Tibial nerve (tissue), 4 donors: ENCODE data around the gene ZNF74. TPM values are rescaled to one million over a fixed set of nuclear protein-coding genes. Genes with fewer than 3 reads are reported as not detected.
"Not testable (repeated sequence)": the region's sequence is repeated elsewhere in the genome, so short reads cannot be mapped to it uniquely, and the experiment has no call there.

Experiments used
- DNase-seq, 2 donors: peaks; one replicate each; pipeline ENCODE4 v3.0.0-alpha.2; 2019; ENCODE audit warnings: low spot score in 2 of 2
- H3K27ac ChIP-seq, 4 donors: fragments of 200-600 bp; sonication (generic) in 3 of 4; one replicate each; pipeline ENCODE4 v1.5.1; 2017 to 2019; ENCODE audit warnings: mild to moderate bottlenecking in 1 of 4
- H3K27me3 ChIP-seq, 2 donors: fragments of 200-600 bp; sonication (generic) in 1 of 2; one replicate each; pipeline versions ENCODE4 v1.5.1 to v1.6.0; 2017 to 2019
- H3K36me3 ChIP-seq, 3 donors: fragments of 200-600 bp; sonication (generic); one replicate each; pipeline ENCODE4 v1.5.1; 2018 to 2019
- H3K4me1 ChIP-seq, 4 donors: fragments of 200-600 bp; sonication (generic) in 3 of 4; one replicate each; pipeline ENCODE4 v1.5.1; 2017 to 2019
- H3K4me3 ChIP-seq, 4 donors: fragments of 200-600 bp; sonication (generic) in 3 of 4; one replicate each; pipeline ENCODE4 v1.5.1; 2017 to 2019; ENCODE audit warnings: mild to moderate bottlenecking in 1 of 4, moderate library complexity in 1 of 4
- H3K9me3 ChIP-seq, 4 donors: fragments of 200-600 bp; sonication (generic) in 3 of 4; one replicate each; pipeline ENCODE4 v1.5.1; 2017 to 2019
- EP300 ChIP-seq, 2 donors: sonication (generic); formaldehyde crosslinking; IDR thresholded peaks; one replicate each; pipeline ENCODE4 v1.6.1; 2017; ENCODE audit warnings: antibody characterized with exemption in 2 of 2, mild to moderate bottlenecking in 1 of 2
- POLR2A ChIP-seq, 2 donors: fragments of 450-650 bp; IDR thresholded peaks; one replicate each; pipeline ENCODE4 v1.6.1; 2017; ENCODE audit warnings: antibody characterized with exemption in 2 of 2, mild to moderate bottlenecking in 2 of 2, moderate library complexity in 2 of 2
- WGBS, 2 donors: methylation state at CpG; one replicate each; pipeline ENCODE4 v1.1.5; 2018; 5-methylcytosine and 5-hydroxymethylcytosine counted together
- total RNA-seq, 4 donors: library from RNA; depleted of rRNA; stranded (reverse); fragments of >200 nt; gene quantifications; one replicate each; pipeline ENCODE4 v1.1.0, GENCODE V29; 2016
- TF ChIP-seq, protein P1 (sequence below), 5 experiments: fragments of 200-600 bp in 3 of 5; fragments of 450-650 bp in 2 of 5; sonication (generic) in 3 of 5; IDR thresholded peaks; one replicate each; pipeline ENCODE4 v1.5.1; 2016 to 2019; ENCODE audit warnings: antibody characterized with exemption in 5 of 5, mild to moderate bottlenecking in 3 of 5, moderate library complexity in 2 of 5

Gene ZNF74
- total RNA-seq, 4 donors from 2014 or later: 8.7 to 13.5 (median 10.2) TPM

DNA sequence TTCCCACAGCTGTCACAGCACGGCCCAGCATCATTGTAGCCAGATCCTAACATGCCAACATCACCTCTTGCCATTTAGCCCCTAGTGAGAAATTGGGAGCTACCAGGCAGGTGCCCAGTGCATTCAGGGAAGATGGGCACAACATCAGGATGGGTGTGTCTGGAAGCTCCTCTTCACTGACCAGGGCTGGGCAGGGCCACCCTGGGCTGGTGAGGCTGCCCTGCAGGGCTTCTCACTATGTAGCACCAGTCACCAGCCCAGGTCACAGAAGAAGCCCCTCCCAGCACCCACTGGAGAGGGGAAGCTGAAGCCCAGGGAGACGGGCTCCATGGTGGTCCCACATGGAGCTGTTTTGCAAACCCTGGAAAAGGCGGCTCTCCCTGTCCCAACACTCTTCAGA is 13.9 kb downstream of the ZNF74 start:
- Histone ChIP-seq H3K36me3 (peaks cover 0 to 54% (median 0%) of the 10 kb centered on the region in 3 donors), H3K27ac (no peak overlapping the region), H3K27me3 (no peaks in the 10 kb centered on the region), H3K4me1 (no peaks in the 10 kb centered on the region), H3K4me3 (no peak overlapping the region), H3K9me3 (no peaks in the 10 kb centered on the region)
- DNase-seq: no peak
- TF ChIP-seq EP300 (IDR thresholded peaks at IDR 0.05) (no peak), POLR2A (IDR thresholded peaks at IDR 0.05) (no peak)
- TF ChIP-seq, protein P1, sequence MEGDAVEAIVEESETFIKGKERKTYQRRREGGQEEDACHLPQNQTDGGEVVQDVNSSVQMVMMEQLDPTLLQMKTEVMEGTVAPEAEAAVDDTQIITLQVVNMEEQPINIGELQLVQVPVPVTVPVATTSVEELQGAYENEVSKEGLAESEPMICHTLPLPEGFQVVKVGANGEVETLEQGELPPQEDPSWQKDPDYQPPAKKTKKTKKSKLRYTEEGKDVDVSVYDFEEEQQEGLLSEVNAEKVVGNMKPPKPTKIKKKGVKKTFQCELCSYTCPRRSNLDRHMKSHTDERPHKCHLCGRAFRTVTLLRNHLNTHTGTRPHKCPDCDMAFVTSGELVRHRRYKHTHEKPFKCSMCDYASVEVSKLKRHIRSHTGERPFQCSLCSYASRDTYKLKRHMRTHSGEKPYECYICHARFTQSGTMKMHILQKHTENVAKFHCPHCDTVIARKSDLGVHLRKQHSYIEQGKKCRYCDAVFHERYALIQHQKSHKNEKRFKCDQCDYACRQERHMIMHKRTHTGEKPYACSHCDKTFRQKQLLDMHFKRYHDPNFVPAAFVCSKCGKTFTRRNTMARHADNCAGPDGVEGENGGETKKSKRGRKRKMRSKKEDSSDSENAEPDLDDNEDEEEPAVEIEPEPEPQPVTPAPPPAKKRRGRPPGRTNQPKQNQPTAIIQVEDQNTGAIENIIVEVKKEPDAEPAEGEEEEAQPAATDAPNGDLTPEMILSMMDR (IDR thresholded peaks at IDR 0.05): no peak
- 71 to 89% methylated on average over 3 of the region's 3 CpGs for WGBS, 2 donors

DNA sequence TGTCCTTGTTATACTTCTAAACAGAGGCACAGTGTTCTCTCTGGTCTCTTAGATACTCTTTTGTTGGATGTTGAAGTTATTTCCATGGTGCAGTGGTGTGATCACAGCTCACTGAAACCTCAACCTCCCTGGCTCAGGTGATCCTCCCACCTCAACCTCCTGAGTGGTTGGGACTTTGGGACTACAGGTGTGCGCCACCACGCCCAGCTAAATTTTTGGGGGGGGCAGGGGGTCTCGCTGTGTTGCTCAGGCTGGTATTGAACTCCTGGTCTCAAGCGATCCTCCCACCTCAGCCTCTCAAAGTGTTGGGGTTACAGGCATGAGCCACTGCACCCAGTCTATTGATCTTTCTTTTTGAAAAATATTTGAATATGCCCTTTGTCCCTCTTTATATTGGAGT is 14.9 kb downstream of the ZNF74 start:
- H3K4me1 ChIP-seq: no peaks in the 10 kb centered on the region
- no peak overlapping the region for H3K4me3 ChIP-seq
- DNase-seq: no peak
- H3K36me3 ChIP-seq: peaks cover 0 to 44% (median 0%) of the 10 kb centered on the region in 3 donors
- H3K27me3 ChIP-seq: no peaks in the 10 kb centered on the region
- no peaks in the 10 kb centered on the region for H3K9me3 ChIP-seq
- 91 to 95% methylated on average over 4 of the region's 4 CpGs for WGBS, 2 donors
- TF ChIP-seq EP300 (IDR thresholded peaks at IDR 0.05): no peak
- TF ChIP-seq POLR2A (IDR thresholded peaks at IDR 0.05): no peak
- TF ChIP-seq, protein P1 (IDR thresholded peaks at IDR 0.05): no peak
- H3K27ac ChIP-seq: no peak overlapping the region

DNA sequence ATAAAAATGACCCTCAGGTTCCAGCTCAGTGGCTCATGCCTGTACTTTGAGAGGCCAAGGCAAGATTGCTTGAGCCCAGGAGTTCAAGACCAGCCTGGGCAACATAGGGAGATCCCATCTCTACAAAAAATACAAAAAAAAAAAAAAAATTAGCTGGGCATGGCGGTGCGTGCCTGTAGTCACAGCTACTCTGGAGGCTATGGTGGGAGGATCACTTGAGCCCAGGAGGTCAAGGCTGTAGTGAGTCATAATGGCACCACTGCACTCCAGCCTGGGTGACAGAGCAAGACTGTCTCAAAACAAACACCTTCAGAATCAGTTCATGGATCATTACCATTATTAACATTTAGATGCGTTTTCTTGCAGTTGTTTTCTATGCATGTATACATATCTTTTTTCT is 15.4 kb downstream of the ZNF74 start:
- not testable (repeated sequence) for H3K27me3 ChIP-seq, H3K4me3 ChIP-seq
- 94 to 95% methylated on average over 3 of the region's 3 CpGs for WGBS, 2 donors

DNA sequence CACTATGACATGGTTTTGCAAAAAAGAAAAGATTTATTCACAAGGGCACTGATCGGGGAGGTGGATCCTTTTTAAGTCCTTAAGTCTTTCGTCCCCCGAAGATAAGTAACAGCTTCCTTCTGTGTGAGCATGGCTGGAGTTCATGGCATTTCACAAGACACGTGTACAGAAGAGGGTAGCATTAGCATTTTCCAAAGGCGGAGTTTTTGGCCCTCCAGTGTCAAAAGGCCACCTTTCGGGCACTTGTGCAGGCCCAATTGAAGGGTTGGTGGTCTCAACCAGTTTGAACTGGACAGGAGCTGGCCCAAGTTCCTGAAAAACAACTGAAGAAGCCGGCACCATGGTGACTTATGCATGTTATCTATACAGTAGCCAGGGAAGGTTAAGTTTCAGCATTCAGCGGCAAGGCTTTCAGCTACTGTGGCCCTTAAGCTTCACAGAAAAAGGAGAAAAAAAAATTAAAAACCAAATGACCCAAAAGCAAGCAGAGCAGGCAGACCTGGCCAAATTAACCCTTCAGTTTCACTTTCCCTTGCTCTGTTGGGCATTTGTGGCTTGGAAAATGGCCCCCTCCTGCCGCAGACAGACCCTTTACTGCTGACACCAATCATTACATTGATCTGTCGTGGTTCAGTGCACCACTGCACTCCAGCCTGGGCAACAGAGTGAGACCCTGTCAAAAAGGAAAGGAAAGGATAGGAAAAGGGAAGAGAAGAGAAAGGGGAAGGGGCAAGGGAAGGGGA is 18.7 kb downstream of the ZNF74 start:
- Histone ChIP-seq H3K9me3 (no peaks in the 10 kb centered on the region), H3K27me3 (no peaks in the 10 kb centered on the region), H3K4me3 (no peak overlapping the region), H3K4me1 (no peaks in the 10 kb centered on the region), H3K27ac (no peak overlapping the region), H3K36me3 (peaks cover 0 to 7% (median 0%) of the 10 kb centered on the region in 3 donors)
- TF ChIP-seq, protein P1 (IDR thresholded peaks at IDR 0.05): no peak
- TF ChIP-seq POLR2A (IDR thresholded peaks at IDR 0.05): no peak
- no peak for TF ChIP-seq EP300 (IDR thresholded peaks at IDR 0.05)
- WGBS, 2 donors: 55 to 59% methylated on average over 10 of the region's 10 CpGs
- DNase-seq: no peak

More for the DNA sequence above, 15.4 kb downstream of the ZNF74 start:
- H3K36me3 ChIP-seq: peaks cover 0 to 40% (median 0%) of the 10 kb centered on the region in 3 donors
- not testable (repeated sequence) for H3K27ac ChIP-seq, DNase-seq, H3K9me3 ChIP-seq, H3K4me1 ChIP-seq

DNA sequence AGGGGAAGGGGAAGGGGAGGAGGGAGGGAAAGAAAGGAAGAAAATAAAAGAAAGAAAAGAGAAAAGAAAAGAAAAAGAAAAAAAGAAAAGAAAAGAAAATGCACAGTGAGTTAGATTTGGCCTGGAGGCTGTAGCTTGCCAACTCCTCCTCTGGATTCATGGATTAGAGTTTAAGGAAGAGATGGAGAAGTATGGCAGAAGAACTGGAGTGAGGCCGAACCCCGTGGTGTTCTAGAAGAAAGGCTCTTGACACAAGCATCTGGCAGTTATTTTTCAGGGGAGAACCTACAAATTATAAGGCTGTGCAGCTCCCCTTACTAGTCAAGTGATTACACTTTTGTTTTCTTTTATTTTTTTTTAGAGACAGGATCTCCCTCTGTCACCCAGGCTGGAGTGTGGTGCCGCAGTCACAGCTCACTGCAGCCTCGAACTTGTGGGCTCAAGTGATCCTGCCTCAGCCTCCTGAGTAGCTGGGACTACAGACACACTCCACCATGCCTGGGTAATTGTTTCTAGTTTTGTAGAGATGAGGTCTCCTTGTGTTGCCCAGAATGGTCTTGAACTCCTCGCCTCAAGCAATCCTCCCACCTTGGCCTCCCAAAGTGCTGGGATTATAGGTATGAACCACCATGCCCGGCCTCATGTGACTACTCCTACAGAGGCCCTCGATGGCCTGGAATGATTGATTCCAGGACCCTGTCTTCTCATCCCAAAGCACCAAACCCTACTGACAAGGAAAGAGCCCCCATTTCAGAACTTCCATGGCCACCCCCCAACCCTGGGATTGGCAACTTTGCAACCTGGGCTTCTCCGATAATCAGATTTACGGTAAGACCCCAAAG is 19.5 kb downstream of the ZNF74 start:
- WGBS, 2 donors: 93 to 96% methylated on average over 9 of the region's 9 CpGs
- Histone ChIP-seq H3K9me3 (no peaks in the 10 kb centered on the region), H3K36me3 (no peaks in the 10 kb centered on the region), H3K4me1 (peaks cover 0 to 2% (median 0%) of the 10 kb centered on the region in 4 donors), H3K27me3 (no peaks in the 10 kb centered on the region), H3K4me3 (no peak overlapping the region), H3K27ac (no peak overlapping the region)
- TF ChIP-seq POLR2A (IDR thresholded peaks at IDR 0.05): no peak
- no peak for TF ChIP-seq EP300 (IDR thresholded peaks at IDR 0.05)
- no peak for DNase-seq

DNA sequence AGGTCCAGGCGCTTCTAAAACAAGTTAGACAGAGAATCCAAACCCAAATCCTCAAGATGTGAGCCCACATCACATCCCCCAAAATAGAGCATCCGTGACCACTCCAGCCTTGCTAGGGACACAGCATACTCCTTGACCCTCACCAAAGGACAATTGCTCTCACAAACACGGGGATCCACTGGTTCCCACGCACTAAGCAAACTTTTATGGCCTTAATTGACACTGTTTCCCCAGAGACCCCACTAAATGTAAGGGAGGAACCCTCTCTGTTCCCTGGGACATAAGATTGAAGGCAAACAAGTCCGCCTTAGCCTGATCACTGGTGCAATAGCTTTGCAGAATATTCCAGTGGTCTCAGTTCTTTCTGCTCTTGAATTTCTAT is 20.1 kb downstream of the ZNF74 start:
- Histone ChIP-seq H3K9me3 (no peaks in the 10 kb centered on the region), H3K27ac (no peak overlapping the region), H3K4me1 (peaks cover 0 to 4% (median 0%) of the 10 kb centered on the region in 4 donors), H3K27me3 (no peaks in the 10 kb centered on the region), H3K4me3 (no peak overlapping the region), H3K36me3 (no peaks in the 10 kb centered on the region)
- DNase-seq: no peak
- TF ChIP-seq EP300 (IDR thresholded peaks at IDR 0.05) (no peak), POLR2A (IDR thresholded peaks at IDR 0.05) (no peak)
- TF ChIP-seq, protein P1 (IDR thresholded peaks at IDR 0.05): no peak
- 84 to 86% methylated on average over 5 of the region's 5 CpGs for WGBS, 2 donors
